Measurements from ENCODE around the gene CDT1. TPM values are rescaled to one million over a fixed set of nuclear protein-coding genes. Genes with fewer than 3 reads are reported as not detected.
"Not testable (repeated sequence)": the region's sequence is repeated elsewhere in the genome, so short reads cannot be mapped to it uniquely, and the experiment has no call there.

Gene CDT1
- total RNA-seq, 1 donor from 2014 or later = 1.1 TPM

DNA sequence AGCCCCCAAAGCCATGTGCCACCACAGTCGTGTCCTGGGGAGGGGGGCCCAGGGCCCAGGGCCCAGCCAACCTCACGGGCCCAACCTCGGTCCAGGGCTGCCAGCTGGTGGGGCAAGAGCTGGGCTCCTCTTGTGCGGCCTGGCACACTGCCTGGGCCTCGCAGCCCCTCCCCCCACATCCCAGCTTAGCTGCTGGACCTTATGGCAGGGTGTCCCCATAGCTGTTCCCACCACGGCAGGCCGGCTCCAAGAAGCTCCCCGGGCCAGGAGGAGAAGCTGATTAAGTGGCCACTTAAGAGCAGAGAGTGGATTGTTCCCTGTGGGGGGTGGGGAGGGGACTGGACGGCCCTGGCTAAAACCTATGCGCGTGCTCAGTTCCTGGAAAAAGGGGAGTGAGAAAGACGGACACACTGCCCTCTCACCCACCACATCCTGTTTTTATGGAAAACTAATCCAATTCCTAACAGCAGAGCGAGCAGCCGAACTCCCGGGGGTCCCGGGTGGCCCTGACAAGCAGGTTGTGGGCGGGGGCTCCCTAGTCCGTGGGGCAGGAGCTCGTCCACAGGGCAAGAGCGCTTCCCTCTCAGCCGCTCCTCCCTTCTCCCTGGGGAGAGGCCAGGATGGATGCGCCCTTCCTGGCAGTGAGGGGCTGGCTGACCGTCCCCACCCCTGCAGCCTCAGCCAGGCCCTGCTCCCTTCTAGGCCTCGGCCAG, 35.4 kb upstream of the CDT1 start:
- DNase-seq (ENCODE audit: low read depth) = peak; percentile 36

GRCh38 chr16:88769617-88770460, 33.8 kb upstream of the CDT1 start:
- DNase-seq (ENCODE audit: low read depth) = peak; percentile 30

DNA sequence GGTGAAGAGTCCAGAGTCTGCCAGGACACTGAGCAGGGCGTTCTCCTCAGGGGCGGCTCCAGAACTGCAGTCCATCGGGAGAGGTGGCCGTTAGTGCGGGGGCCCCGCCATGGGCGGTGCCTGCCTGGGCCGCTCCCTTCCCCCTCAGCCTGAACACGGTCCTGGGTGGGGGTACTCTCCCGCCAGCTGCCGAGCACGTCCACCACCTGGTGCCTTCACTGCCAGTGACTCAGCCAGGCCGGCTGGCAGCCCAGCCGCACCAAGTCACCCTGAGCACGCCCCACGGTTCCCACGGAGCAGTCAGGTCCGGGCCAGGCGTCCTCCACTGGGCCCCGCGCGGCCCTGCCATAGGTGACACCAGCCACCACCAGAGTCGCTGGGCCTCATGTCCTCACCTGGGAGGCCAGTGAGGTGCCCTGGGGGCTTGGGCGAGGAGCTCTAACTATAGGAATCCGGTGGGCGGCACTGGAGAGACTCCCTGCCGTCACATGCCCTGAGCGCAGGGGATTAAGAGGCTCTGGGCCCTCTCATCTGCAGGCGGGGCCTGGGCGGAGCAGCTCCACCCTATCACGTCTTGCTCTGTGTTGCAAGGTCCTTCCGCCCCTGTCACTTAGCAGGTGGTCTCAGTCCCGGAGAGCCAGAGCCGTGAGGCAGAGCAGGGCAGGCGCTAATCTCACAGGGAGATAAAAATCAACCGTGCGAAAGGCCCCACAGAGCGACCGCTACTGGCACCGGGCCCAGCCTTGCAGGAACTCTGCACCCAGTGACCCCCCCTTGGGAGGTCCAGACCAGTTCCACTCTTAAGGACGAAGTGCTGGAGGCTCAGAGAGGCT, 32.9 kb upstream of the CDT1 start:
- DNase-seq (ENCODE audit: low read depth) = peak; percentile 81

GRCh38 chr16:88771294-88771772, 32.3 kb upstream of the CDT1 start:
- DNase-seq (ENCODE audit: low read depth) = no peak

DNA sequence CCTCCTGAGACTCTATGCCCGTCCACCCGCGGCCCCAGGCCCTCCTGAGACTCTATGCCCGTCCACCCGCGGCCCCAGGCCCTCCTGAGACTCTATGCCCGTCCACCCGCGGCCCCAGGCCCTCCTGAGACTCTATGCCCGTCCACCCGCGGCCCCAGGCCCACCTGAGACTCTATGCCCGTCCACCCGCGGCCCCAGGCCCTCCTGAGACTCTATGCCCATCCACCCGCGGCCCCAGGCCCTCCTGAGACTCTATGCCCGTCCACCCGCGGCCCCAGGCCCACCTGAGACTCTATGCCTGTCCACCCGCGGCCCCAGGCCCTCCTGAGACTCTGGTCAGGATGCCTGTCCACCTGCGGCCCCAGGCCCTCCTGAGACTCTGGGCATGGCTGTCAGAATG, 31.8 kb upstream of the CDT1 start:
- DNase-seq (ENCODE audit: low read depth) = not testable (repeated sequence)

- DNase-seq (ENCODE audit: low read depth) = peak; percentile 31
Measured at GRCh38 chr16:88772871-88773811, 30.4 kb upstream of the CDT1 start.

- peak; percentile 29 for DNase-seq (ENCODE audit: low read depth)
Measured at GRCh38 chr16:88773812-88774291, 29.7 kb upstream of the CDT1 start.

DNA sequence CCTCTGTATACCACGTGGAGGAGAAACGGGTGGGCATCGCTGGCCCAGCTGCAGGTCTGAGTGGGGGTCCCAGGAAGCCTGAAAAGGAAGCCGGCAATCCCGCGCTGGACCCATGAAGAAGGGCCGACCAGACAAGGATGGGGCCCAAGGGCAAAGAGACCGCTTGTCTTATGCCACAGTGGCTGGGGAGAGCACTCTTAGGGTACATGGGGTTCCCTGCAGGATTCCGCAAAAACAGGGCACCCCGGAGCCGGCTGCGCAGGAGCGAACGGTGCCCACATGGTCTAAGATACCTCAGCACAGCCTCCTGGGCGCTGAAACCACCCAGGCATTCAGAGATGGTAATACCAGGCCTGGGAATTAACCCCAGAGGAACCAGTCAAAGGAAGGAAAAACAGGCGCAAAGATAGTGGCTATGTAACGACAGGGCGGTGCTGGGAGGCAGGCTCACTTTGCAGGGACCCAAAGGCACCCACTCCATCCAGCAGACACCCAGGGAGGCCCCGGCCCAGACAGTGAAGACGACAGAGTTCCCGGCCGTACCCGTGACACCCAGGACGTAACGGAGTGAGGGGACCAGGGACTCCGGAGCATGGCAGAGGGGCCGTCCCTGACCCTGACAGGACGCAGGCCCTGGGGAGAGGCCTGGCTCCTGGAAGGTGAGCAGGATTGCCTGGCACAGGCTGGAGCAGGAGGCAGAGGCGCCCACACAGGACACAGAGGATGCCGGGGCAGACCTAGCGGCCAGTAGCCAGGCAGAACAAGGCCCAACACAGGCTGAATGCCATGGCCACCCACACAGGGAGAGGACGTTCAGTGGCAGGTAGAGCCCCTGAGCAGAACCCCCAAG, 28.8 kb upstream of the CDT1 start:
- no peak for DNase-seq (ENCODE audit: low read depth)

GRCh38 chr16:88775825-88776224, 27.8 kb upstream of the CDT1 start:
- DNase-seq (ENCODE audit: low read depth) = no peak

DNA sequence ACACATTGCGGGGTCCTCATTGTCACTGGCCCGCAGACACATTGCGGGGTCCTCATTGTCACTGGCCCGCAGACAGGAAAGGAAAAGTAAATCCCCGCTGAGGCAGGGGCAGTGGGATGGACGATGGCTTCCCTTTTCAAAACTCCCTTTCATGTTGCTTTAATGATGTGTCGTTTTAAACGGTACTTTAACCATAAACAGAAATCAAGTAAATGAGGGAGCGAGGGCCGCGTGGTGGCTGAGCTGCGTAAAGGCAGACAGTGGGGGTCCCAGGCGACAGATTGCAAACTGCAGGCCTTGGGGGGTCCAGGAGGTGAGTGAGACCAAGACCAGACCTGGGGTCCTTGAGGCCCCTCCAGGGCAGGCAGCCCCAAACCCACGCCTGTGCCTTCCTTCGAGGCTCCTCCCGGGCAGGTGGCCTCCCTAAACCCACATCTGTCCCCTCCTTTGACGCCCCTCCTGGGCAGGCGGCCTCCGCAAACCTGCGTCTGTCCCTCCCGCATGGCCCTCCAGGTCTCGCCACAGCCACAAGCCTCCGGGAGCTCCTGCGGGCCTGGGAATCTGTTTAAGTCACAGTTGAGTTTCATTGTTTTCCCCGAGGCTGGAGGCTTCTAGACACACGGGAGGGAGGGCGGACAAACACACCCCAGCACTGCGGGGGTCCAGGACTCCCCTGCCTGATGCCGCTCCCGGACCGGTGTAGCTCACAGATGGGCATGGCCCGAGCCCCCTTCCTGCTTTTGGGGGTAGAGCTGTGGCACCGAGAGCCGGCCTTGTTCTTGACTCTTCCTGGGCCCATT, 25.9 kb upstream of the CDT1 start:
- no peak for DNase-seq (ENCODE audit: low read depth)

DNA sequence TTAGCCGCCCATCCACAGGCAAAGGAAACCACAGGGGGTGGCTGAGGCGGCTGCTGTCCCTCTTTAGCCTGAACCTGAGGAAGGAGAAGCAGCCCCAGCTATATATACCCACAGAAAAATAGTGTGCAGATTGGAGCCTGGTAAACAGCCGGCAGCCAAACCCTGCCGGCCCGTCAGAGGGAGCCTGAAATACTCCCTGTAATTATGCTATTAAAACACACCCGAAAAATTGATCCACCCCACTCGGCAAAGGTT, 25.4 kb upstream of the CDT1 start:
- no peak for DNase-seq (ENCODE audit: low read depth)

GRCh38 chr16:88778541-88779065, 25.0 kb upstream of the CDT1 start:
- no peak for DNase-seq (ENCODE audit: low read depth)

DNA sequence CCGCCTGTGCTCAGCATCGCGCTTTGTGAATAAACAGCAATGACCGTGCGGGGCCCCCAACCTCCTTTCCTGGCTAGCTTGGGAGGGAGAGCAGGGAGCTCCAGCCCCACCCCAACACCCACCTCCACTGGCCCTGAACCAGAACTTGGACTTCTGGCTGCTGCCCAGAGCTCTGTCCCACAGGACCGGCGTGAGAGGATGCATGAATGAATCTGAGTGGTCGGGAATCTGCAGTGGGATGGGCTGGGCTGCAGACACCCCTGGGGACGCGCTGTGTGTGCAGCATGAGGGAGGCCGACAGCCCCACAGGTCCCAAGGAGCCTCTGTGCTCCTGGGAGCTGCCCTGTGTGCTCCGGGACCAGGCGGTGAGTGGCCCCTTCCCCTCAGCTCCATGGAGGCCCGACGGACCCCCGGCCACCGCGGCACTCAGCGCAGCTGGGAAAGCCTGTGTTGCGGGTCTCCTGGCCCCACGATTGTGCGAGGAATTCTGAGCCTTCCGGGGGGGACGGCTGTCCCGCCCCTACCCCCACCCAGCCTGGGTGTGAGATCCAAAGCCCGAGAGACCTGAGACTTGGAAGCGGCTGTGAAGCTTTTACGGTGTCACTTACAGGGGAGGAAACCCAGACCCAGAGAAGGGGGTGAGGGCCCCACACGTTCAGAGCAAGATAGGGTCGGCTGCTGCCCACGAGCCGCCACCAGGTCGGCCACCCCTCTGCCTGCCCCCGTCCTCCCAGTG, 24.0 kb upstream of the CDT1 start:
- DNase-seq (ENCODE audit: low read depth) = no peak

DNA sequence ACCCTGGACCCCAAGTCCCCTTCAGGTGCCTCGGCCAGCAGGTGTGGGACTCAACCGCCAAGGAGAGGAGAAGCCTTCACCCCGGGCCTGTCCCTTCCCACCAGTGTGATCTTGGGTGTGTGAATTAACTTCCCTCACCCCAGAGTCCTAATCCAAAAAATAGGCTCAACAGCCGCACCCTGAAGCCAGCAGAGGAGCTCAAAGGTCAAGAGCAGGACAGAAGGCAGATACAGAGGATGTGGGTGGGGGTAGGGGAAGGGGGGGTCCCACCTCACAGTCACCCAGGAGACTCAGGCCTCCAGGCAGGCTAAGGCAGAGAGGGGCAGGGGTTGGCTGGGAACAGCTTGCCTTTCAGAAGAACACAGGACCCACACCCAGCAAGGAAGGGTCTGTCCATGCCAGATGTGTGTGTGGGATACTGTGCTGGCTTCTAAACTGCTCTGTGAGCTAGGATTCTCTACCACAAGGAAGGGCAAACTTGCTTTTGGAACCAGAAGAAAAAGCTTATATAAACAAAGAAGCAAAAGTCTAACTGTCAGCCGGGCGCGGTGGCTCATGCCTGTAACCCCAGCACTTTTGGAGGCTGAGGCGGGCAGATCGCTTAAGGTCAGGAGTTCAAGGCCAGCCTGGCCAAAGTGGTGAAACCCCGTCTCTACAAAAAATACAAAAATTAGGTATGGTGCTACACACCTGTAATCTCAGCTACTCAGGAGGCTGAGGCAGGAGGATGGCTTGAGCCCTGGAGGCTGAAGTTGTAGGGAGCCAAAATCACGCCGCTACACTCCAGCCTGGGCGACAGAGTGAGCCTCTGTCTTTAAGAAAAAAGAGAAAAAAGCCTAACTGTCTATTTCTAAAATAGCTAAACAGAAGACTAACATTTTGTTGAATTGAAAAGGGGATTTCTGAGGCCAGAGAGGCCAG, 23.2 kb upstream of the CDT1 start:
- no peak for DNase-seq (ENCODE audit: low read depth)

- DNase-seq (ENCODE audit: low read depth) = no peak
Measured at GRCh38 chr16:88781140-88782077, 22.2 kb upstream of the CDT1 start.
